ENCODE data around the gene NRDE2. TPM values are rescaled to one million over a fixed set of nuclear protein-coding genes. Genes with fewer than 3 reads are reported as not detected.
"Not testable (repeated sequence)": the region's sequence is repeated elsewhere in the genome, so short reads cannot be mapped to it uniquely, and the experiment has no call there.

NRDE2 gene
- total RNA-seq, 1 donor from 2014 or later: 22.9 TPM

DNA sequence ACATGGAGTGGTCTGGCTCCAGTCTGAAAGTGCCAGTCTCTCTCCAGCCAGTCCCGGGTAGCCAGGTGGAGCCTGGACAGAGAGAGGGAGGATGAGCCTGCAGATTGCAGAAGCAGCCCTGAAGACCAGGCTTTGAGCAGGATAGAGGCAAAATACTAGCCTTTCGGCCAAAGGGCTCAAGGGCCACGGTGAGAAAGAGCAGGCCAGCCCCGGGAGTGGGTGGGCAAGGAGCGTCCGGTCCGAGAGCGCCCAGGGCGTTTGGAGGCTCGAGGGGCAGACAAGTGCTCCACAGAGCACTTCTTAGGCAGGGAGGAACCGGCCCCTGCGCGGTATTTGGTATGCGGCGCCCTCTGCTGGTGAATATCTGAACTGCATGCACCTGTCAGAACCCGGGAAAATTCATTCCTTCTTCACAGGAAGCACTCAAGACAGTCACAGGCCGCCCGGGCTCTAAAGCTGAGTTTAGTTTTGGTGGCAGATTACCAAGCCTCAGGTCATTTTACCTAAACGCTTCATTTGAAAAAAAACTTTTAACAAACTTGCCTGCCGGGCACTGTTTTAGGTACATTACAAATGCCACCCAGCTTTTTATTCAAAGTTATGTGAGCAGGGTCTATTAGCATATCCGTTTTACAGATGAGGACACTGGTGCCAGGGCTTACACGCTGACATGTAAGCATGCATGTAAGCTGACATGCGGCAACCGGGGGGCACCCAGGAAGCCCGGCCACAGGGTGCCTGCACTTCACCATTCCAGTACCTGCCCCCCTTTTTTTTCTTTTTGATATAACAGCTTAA lies 96.4 kb downstream of the NRDE2 start:
- Mint-ChIP-seq H3K9me3 (peaks cover 33% of the 10 kb centered on the region), H3K4me3 (no peak overlapping the region), H3K27me3 (ENCODE audit: insufficient read depth) (peaks cover 5% of the 10 kb centered on the region), H3K27ac (no peak overlapping the region), H3K36me3 (ENCODE audit: low read depth) (peaks cover 3% of the 10 kb centered on the region), H3K4me1 (ENCODE audit: low read depth) (no peaks in the 10 kb centered on the region)
- intact Hi-C loops (cut with micrococcal nuclease): loop anchor here (1.0 to 5.0 kb wide), 5 partner anchors 175 to 1209 kb away; partner anchors contain the start of genes KCNK13 and TDP1
- DNase-seq (ENCODE audit: low spot score): peak; percentile 59

DNA sequence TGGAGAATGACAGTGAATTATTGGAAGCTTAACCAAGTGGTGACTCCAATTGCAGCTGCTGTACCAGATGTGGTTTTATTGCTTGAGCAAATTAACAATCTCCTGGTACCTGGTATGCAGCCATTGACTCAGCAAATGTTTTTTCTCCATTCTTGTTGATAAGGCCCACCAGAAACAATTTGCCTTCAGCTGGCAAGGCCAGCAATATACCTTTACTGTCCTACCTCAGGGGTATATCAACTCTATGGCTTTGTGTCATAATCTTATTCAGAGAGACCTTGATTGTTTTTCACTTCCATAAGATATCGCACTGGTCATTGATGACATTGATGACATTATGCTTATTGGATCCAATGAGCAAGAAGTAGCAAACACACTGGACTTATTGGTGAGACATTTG lies 101.8 kb downstream of the NRDE2 start:
- H3K27ac Mint-ChIP-seq; H3K4me3 Mint-ChIP-seq; intact Hi-C loops (cut with micrococcal nuclease); H3K9me3 Mint-ChIP-seq; H3K4me1 Mint-ChIP-seq (ENCODE audit: low read depth); H3K36me3 Mint-ChIP-seq (ENCODE audit: low read depth); DNase-seq (ENCODE audit: low spot score): not testable (repeated sequence)
- peaks cover 12% of the 10 kb centered on the region for H3K27me3 Mint-ChIP-seq (ENCODE audit: insufficient read depth)

DNA sequence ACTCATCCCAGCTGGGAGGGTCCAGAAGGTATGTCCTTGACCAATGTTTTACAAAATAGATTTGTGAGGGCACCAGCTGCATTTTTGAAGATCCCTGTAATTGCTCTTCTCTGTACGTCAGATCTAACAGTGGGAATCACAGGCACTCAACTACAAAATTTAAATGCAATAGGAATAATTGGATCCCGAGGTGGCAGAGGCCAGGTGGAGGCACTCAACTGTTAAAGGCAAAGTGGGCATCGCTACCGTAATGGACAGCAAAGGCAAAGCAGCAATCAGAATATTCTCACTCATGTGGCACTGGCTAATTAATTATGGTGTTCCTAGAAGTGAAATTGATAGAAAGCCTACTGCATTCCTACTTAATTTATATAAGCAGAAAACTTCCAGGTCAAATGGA lies 103.3 kb downstream of the NRDE2 start:
- Mint-ChIP-seq H3K4me3 (no peak overlapping the region), H3K4me1 (ENCODE audit: low read depth) (no peaks in the 10 kb centered on the region), H3K36me3 (ENCODE audit: low read depth) (no peaks in the 10 kb centered on the region), H3K9me3 (peaks cover 7% of the 10 kb centered on the region), H3K27me3 (ENCODE audit: insufficient read depth) (peaks cover 9% of the 10 kb centered on the region), H3K27ac (no peak overlapping the region)
- DNase-seq (ENCODE audit: low spot score): no peak
- intact Hi-C loops (cut with micrococcal nuclease): no loop called here

Other genes with a start within 250 kb of the NRDE2 start
- gene PSMC1, start 75.4 kb downstream of the NRDE2 start, total RNA-seq: 171 and 176 TPM in 2 replicates
- gene CALM1, start 65.1 kb upstream of the NRDE2 start, total RNA-seq: 513 and 521 TPM in 2 replicates